ENCODE results near the gene CTXN3. TPM values are rescaled to one million over a fixed set of nuclear protein-coding genes. Genes with fewer than 3 reads are reported as not detected.

CTXN3 gene
- total RNA-seq, 1 donor from 2014 or later, result not detected

DNA sequence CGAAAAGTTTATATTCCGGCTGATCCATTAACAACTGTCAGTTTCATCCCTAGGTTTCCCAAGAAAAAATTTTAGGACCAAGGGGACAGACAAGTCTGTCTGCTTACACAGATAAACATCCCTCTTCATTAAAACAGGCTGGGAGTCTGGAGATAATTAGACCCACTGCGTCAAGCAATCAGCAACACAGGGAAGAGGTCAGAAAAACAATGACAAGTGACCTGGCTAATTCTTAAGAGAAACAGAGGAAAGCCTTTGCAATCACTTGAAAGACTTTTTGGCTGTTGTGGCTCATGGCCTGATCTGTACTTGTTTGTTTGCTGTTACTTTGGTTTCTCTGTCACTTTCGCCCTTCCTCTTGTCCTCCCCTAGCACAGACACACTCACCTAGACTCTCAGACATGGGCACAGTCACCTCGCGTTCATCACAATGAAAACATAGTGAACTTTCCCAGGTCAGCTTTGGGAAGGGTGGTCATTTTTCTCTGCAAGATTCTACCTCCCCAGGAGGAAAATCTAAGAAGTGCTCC lies 51.4 kb downstream of the CTXN3 start:
- H3K36me3 ChIP-seq, result no peaks in the 10 kb centered on the region
- H3K27me3 ChIP-seq, result no peaks in the 10 kb centered on the region
- intact Hi-C loops (cut with DNase I), result no loop called here
- TF ChIP-seq, protein P1, sequence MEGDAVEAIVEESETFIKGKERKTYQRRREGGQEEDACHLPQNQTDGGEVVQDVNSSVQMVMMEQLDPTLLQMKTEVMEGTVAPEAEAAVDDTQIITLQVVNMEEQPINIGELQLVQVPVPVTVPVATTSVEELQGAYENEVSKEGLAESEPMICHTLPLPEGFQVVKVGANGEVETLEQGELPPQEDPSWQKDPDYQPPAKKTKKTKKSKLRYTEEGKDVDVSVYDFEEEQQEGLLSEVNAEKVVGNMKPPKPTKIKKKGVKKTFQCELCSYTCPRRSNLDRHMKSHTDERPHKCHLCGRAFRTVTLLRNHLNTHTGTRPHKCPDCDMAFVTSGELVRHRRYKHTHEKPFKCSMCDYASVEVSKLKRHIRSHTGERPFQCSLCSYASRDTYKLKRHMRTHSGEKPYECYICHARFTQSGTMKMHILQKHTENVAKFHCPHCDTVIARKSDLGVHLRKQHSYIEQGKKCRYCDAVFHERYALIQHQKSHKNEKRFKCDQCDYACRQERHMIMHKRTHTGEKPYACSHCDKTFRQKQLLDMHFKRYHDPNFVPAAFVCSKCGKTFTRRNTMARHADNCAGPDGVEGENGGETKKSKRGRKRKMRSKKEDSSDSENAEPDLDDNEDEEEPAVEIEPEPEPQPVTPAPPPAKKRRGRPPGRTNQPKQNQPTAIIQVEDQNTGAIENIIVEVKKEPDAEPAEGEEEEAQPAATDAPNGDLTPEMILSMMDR (IDR thresholded peaks at IDR 0.05), result no peak
- DNase-seq (ENCODE audit: low spot score in 2 of 2), result no peak
- H3K9me3 ChIP-seq, result no peaks in the 10 kb centered on the region
- peaks cover 0 to 2% of the 10 kb centered on the region in 2 donors for H3K4me1 ChIP-seq
- H3K4me3 ChIP-seq, result no peak overlapping the region
- H3K27ac ChIP-seq, result no peak overlapping the region

DNA sequence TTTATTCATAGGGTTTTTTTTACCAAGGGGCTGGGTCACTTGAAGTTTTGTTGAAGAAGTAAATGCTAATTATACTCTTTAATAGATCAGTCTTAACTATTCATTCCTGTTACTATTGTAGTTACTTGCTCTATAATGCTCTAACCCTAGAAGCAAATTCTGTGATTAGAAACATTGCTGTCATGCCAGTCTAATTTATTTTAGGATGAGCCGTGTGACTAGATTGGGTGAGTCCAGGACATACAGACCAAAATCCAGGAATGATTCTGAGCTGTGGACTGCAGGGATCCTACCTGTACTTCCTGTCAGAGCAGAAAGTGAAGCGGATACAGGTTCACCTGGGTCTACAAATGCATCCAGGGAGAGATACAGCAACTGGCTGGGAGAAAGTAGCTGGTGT lies 53.6 kb downstream of the CTXN3 start:
- H3K36me3 ChIP-seq, result no peaks in the 10 kb centered on the region
- intact Hi-C loops (cut with DNase I), result no loop called here
- no peak for DNase-seq (ENCODE audit: low spot score in 2 of 2)
- TF ChIP-seq, protein P1 (IDR thresholded peaks at IDR 0.05), result no peak
- no peak overlapping the region for H3K27ac ChIP-seq
- H3K4me1 ChIP-seq, result peaks cover 0 to 7% of the 10 kb centered on the region in 2 donors
- no peaks in the 10 kb centered on the region for H3K27me3 ChIP-seq
- no peaks in the 10 kb centered on the region for H3K9me3 ChIP-seq
- H3K4me3 ChIP-seq, result no peak overlapping the region

DNA sequence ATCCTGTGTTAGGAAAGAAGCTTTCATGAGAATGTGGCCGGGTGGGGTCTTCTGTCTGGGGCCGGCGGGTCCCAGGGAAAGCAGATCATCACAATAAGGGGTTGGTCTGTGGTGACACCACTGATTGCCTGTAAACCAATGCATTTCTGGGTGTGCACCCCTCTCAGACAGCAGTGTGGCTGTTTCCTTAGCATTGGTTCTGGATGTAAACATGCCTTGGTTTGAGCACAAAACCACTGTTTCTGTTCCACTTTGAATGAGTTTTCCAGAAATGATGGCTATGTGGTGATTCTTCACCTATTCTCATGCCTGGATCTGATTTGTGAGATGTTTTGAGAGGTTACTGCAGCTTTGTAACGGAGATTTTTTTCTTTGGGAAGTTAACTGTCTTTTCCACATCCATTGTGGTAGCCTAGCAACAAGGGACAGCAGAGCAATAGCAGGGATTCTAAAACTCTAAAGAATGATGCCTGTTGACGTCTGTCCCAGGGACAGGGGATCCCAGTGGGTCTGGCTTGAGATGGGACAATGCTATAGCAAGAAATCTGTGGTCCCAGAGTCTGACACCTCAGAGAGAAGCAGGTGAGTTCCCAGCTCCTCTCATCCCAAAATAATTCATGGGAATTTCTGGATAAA lies 54.2 kb downstream of the CTXN3 start, which contains the start of gene CCDC192:
CCDC192 (plus strand) TSS at position 466 of the 636 bp plus-strand sequence; CDS start at position 521, 55 bp downstream.
- no peaks in the 10 kb centered on the region for H3K27me3 ChIP-seq
- DNase-seq (ENCODE audit: low spot score in 2 of 2), result no peak
- no peaks in the 10 kb centered on the region for H3K36me3 ChIP-seq
- peaks cover 0 to 7% of the 10 kb centered on the region in 2 donors for H3K4me1 ChIP-seq
- TF ChIP-seq, protein P1 (IDR thresholded peaks at IDR 0.05), result no peak
- no peak within 1 kb of the TSS for H3K27ac ChIP-seq
- no peak within 1 kb of the TSS for H3K4me3 ChIP-seq
- intact Hi-C loops (cut with DNase I), result no loop called here
- H3K9me3 ChIP-seq, result no peaks in the 10 kb centered on the region

DNA sequence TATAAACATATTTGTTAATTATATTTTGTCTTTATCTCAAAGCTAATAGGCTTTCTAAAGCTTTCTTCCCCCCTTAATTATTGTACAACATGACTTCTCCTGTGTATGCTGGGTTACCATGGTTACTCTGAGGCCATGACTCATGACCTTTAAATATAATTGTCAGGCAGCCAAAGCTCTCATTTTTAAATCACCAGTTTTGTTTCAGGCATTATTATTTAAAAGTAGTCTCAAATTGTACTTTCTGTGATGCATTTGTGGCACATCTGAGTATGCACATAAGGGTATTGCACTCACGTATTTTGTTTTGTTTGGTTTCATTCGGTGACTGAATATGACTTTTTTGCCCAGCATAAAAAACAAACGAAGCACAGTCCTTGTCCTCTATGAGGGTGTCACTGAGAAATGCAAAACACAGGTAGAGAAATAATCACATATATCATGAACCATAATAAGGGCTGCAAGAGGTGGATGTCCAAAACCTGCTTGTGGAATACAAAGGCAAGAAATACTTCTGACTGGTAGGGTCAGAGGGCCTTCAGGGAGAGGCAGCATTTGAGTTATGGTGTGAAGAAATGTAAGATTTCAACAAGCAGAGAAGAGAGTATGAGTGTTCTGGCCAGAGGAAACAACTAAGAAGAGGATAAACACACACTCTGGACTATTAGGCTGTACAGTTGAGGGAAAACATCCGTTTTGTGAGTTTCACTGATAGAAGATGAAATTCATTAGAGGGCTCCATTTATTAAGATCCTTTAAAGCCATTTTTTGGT lies 56.4 kb downstream of the CTXN3 start:
- no peaks in the 10 kb centered on the region for H3K27me3 ChIP-seq
- H3K9me3 ChIP-seq, result no peaks in the 10 kb centered on the region
- peak overlapping the region in 1 of 2 donors; percentile 25 for H3K4me3 ChIP-seq
- no peak for DNase-seq (ENCODE audit: low spot score in 2 of 2)
- no peaks in the 10 kb centered on the region for H3K36me3 ChIP-seq
- peaks cover 0 to 7% of the 10 kb centered on the region in 2 donors for H3K4me1 ChIP-seq
- intact Hi-C loops (cut with DNase I), result no loop called here
- H3K27ac ChIP-seq, result no peak overlapping the region
- TF ChIP-seq, protein P1 (IDR thresholded peaks at IDR 0.05), result no peak

DNA sequence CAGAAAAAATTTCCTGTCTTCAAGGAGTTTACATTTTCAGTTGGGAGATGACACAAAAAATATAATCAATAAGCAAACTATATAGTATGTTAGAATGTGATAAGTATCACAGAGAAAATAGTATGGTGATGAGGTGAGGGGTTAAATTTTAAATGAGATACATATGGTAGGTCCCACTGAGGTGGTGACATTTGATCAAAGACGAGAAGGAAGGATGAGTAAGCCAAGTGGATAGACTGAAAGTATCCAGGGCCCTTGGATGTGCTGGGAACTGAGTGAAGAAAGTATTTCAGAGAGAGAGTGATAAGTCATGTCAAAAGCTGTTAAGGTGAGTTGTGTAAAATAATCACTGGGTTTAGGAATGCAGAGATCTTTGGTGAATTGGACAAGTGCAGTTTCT lies 57.8 kb downstream of the CTXN3 start:
- Histone ChIP-seq H3K9me3 (no peaks in the 10 kb centered on the region), H3K4me1 (peaks cover 0 to 7% of the 10 kb centered on the region in 2 donors), H3K36me3 (no peaks in the 10 kb centered on the region), H3K27me3 (no peaks in the 10 kb centered on the region), H3K4me3 (no peak overlapping the region), H3K27ac (no peak overlapping the region)
- DNase-seq (ENCODE audit: low spot score in 2 of 2), result no peak
- intact Hi-C loops (cut with DNase I), result no loop called here
- TF ChIP-seq, protein P1 (IDR thresholded peaks at IDR 0.05), result no peak
